HG03439 (cell line): ENCODE data around the gene PANX2.
"Not testable (repeated sequence)": the region's sequence is repeated elsewhere in the genome, so short reads cannot be mapped to it uniquely, and the experiment has no call there.

Experiments
- ATAC-seq: cut with Tn5 transposase; IDR thresholded peaks from one replicate; pipeline ENCODE4 v1.9.1; 2021; ENCODE audit warnings: mild to moderate bottlenecking, moderate library complexity; ENCODE audit not compliant: unreplicated experiment

The PANX2 gene

DNA sequence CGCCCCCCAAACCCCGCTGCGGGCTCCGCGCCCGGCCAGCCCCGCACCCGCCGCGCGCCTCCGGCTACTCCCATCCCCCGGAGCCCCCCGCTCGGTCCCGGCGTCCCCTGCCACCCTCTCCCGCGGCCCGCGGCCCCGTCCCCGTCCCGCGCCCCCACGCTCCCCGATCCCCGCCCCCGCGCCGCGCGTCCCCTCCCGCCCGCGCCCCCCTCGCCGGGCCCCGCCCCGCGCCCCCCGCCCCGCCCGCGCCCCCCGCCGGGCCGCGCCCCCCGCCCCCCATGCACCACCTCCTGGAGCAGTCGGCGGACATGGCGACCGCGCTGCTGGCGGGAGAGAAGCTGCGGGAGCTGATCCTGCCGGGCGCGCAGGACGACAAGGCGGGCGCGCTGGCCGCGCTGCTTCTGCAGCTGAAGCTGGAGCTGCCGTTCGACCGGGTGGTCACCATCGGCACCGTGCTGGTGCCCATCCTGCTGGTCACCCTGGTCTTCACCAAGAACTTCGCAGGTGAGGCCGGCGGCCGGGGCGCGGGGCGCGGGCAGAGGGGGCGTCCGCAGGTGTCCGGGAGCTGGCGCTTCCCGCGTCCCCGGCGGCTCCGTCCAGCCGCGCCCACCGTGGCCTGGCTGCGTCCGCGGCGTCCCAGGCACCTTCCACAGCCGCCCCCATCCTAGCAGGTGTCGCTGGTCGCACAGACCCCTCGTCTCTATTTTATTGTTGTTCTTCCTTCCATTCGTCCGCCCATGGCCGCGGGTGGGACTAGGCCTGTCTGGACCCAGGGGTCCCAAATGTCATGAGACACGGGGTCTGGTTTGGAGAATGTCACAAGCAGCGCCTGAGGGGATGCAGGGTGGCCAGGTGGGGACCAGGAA, at the start of gene PANX2:
Gene PANX2, plus strand, starts transcription at position 279 of the 866 bp plus-strand sequence. Its CDS starts 0 bp downstream, at position 279.
- ATAC-seq, result no peak

DNA sequence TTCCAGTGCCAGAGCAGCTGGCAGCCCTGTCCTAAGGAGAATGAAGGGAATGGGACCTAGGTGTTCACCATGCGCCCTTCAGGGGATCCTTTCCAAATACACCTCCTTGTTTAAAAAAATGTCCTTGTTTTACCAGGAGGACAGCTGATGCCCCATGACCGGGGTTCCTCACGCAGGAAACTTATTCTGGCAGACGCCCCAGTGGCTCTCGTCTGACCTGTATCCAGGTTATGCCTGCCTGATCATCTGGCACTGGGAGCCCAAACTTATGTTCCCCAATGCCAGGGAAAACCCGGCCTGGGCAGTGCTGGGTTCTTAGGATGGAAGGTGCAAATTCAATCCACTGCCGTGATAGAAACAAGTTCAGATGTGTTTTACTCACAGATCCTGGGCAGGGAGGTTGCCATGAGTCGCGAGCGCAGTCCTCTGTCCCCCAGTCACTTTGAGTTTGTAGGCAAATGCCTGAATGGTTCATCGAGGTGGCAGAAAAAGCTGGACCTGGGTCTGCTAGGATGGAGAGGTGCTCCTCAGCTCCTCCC, 49.3 kb upstream of the PANX2 start:
- no peak for ATAC-seq

DNA sequence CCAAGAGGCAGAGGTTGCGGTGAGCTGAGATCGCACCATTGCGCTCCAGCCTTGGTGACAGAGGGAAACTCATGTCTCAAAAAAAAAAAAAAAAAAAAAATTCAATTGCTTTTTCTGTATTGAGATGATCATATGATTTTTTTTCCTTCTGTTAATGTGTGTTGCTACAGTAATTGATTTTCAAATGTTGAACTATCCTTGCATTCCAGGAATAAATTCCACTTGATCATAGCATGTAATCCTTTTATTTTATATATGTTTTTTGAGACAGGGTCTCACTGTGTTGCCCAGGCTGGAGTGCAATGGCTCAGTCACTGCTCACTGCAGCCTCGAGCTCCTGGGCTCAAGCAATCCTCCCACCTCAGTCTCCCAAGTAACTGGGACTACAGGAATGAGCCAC, 47.4 kb upstream of the PANX2 start:
- no peak for ATAC-seq

DNA sequence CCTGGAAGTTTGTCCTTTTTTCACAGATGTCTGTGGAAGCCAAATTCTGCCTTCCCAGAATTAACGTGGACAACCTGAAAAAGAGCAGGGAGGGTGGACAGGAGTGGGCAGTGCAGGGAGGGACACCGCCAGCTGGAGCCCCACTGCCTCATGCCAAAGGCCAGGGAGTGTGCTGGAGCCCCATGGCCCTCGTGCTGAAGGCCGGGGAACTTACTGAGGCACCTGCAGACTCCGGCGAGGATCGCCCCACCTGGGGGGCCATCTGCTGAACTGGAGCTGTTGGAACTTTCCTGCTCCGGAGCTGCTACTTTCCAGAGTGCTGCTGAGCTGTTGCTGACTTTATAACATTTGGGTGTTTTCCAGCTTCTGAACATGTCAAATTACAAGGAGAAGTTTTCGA, 45.5 kb upstream of the PANX2 start:
- ATAC-seq, result no peak

- no peak for ATAC-seq
Measured at GRCh38 chr22:50129121-50129736, 41.3 kb upstream of the PANX2 start.

- no peak for ATAC-seq
Measured at GRCh38 chr22:50131894-50132293, 38.6 kb upstream of the PANX2 start.

- ATAC-seq, result no peak
Measured at GRCh38 chr22:50134481-50134880, 36.0 kb upstream of the PANX2 start.

GRCh38 chr22:50136581-50137015, 33.9 kb upstream of the PANX2 start:
- ATAC-seq, result no peak

GRCh38 chr22:50137277-50137676, 33.3 kb upstream of the PANX2 start:
- ATAC-seq, result not testable (repeated sequence)

DNA sequence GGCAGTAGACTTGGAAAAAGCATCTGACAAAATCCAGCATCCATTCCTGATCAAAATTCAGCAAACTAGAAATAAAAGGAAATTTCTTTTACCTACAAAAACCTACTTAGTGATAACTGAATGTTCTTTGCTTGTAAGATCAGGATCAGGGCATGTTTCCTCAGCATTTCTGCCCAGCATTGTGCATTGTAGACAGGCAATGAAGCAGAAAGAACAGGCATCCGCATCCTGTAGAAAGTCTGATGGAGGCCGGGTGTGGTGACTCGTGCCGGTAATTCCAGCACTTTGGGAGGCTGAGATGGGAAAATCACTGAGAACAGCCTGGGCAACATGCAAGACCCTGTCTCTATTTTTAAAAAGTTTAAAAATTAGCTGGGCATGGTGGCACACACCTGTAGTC, 32.5 kb upstream of the PANX2 start:
- ATAC-seq, result no peak

DNA sequence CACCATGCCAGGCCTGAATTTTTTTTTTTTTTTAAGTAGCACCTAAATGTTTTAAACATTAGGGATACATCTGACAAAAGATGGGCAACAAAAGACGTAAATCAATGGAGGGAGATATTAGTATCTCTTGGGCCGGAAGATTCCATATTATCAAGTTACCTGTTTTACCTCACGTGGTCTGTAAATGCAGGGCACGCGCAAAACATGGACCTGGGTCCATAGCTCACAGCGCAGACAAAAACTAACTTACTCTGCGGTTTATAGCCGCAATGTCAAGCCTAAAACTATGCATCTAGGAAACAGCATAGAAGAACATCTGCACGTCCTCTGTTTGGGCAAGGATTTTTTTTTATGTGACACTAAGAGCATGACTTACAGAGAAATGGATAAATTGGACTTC, 31.5 kb upstream of the PANX2 start:
- ATAC-seq, result no peak

GRCh38 chr22:50139843-50140415, 30.6 kb upstream of the PANX2 start:
- no peak for ATAC-seq

GRCh38 chr22:50140615-50141014, 29.9 kb upstream of the PANX2 start:
- ATAC-seq, result no peak

DNA sequence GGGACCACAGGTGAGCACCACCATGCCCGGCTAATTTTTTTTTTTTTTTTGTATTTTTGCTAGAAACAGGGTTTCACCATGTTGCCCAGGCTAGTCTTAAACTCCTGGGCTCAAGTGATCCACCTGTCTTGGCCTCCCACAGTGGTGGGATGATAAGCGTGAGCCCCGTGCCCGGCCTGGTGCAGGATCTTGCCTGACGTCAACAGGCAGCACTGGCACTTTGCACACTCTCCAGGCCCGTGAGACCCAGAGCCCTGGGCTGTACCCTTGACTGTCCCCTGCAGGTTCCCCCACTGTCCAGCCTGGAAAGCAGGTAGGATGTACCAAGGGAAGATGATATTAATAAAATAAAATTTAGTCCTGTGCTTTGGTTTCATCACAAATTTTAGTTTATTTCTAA, 29.1 kb upstream of the PANX2 start:
- no peak for ATAC-seq

GRCh38 chr22:50141891-50142363, 28.6 kb upstream of the PANX2 start:
- ATAC-seq, result no peak

DNA sequence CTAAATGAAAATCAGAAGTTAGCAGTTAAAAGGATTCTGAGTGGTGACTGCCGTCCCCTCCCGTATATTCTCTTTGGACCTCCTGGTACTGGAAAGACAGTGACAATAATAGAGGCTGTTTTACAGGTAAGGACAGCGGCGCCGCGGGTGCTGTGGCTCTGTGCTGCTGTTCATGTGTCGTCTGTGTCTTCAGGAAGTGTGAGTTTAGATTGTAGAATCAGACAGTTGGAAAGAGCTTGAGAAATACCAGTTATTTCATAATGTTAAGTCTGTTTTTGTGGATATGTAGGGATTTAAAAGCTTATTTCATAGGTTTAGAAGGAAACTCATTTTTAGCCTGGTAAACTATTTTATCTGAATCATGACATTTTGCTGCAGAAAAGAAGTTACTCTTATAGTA, 27.4 kb upstream of the PANX2 start:
- no peak for ATAC-seq

DNA sequence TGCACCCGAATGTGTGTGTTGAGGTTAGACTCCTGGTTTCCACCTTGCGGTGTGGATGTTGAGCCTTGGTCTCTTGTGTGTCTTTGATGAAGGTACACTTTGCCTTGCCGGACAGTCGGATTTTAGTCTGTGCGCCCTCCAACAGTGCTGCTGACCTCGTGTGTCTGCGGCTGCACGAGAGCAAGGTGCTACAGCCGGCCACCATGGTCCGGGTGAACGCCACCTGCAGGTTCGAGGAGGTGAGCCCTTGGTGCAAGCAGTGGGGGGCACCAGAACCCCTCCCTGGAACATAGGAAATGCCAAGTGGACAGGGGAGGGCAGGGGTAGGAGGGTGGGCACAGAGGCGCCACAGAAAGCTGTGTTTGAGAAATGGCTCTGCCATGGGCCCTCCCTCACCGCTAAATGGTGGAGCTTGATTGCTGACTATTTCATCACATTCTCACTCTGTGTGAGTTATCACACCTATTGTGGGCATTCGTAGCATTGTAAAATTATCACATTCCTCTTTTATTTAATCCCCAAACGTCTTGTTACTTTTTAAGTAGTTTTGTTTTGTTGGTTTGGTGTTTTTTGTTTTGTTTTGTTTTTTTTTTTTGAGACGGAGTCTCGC, 26.4 kb upstream of the PANX2 start:
- no peak for ATAC-seq

- no peak for ATAC-seq
Measured at GRCh38 chr22:50145721-50146438, 24.7 kb upstream of the PANX2 start.

GRCh38 chr22:50146439-50147238, 23.9 kb upstream of the PANX2 start:
- no peak for ATAC-seq
